Caco-2 (cell line): ENCODE results near the gene HSD11B2. TPM values are rescaled to one million over a fixed set of nuclear protein-coding genes. Genes with fewer than 3 reads are reported as not detected.

ENCODE experiments used
- BruUV-seq: library from RNA; stranded (reverse); fragments of 400-500 nt; replicated peaks from 2 replicates; lab custom pipeline; 2021; lab: Mats Ljungman, UMichigan
- CTCF ChIA-PET: fragments of 300-600 bp; sonication (Branson Sonifier 250); formaldehyde crosslinking; loops from one replicate; lab custom pipeline; 2022; ENCODE audit warnings: antibody characterized with exemption; lab: Charles Lee
- POLR2A ChIA-PET: fragments of 300-600 bp; sonication (Branson Sonifier 250); formaldehyde crosslinking; loops from one replicate; lab custom pipeline; 2022; ENCODE audit warnings: antibody characterized with exemption; lab: Charles Lee
- DNase-seq, 2 experiments: peaks; one replicate each; pipeline versions ENCODE4 v3.0.0 to v3.0.0-alpha.2; 2020 to 2022
- H3K27me3 ChIP-seq: replicated peaks from 2 replicates; pipeline ENCODE4 v1.6.0; 2011; ENCODE audit warnings: low read length; ENCODE audit not compliant: control insufficient read depth, insufficient read depth
- H3K36me3 ChIP-seq: 2 replicates; pipeline ENCODE4 v1.5.1; 2011; ENCODE audit warnings: low read length; ENCODE audit not compliant: control insufficient read depth, insufficient read depth
- H3K4me1 ChIP-seq: fragments of 250-450 bp; sonication (Bioruptor Pico); 2 replicates; pipeline ENCODE4 v1.5.1; 2020; ENCODE audit warnings: mild to moderate bottlenecking
- H3K4me3 ChIP-seq: 2 replicates; pipeline ENCODE4 v1.5.1; 2011; ENCODE audit warnings: low read depth, mild to moderate bottlenecking, control low read depth, low read length
- H3K9me3 ChIP-seq: fragments of 250-450 bp; sonication (Bioruptor Pico); 2 replicates; pipeline ENCODE4 v1.5.1; 2020; ENCODE audit warnings: mild to moderate bottlenecking, moderate library complexity
- H3K27ac Mint-ChIP-seq: one replicate; pipeline ENCODE4 v1.8.0; 2022; ENCODE audit warnings: mixed read lengths; ENCODE audit not compliant: unreplicated experiment
- H3K27me3 Mint-ChIP-seq: one replicate; pipeline ENCODE4 v1.8.0; 2022; ENCODE audit warnings: mixed read lengths; ENCODE audit not compliant: insufficient read depth, unreplicated experiment
- H3K36me3 Mint-ChIP-seq: one replicate; pipeline ENCODE4 v1.8.0; 2022; ENCODE audit warnings: mild to moderate bottlenecking, mixed read lengths; ENCODE audit not compliant: insufficient read depth, unreplicated experiment
- H3K4me1 Mint-ChIP-seq: one replicate; pipeline ENCODE4 v1.8.0; 2022; ENCODE audit warnings: low read depth, mixed read lengths; ENCODE audit not compliant: unreplicated experiment
- H3K4me3 Mint-ChIP-seq: one replicate; pipeline ENCODE4 v1.8.0; 2022; ENCODE audit warnings: mild to moderate bottlenecking, moderate library complexity, mixed read lengths; ENCODE audit not compliant: unreplicated experiment
- H3K9me3 Mint-ChIP-seq: one replicate; pipeline ENCODE4 v1.8.0; 2022; ENCODE audit warnings: mixed read lengths; ENCODE audit not compliant: unreplicated experiment
- CTCF ChIP-seq, 2 experiments: fragments of 200-600 bp in 1 of 2; IDR thresholded peaks; 1 replicate in 1 of 2; 2 replicates in 1 of 2; pipeline versions ENCODE4 v1.5.1 to v1.8.0; 2011 to 2022; ENCODE audit warnings: antibody characterized with exemption in 1 of 2, control low read depth in 1 of 2, inconsistent platforms in 1 of 2, low read depth in 1 of 2, low read length in 1 of 2, mild to moderate bottlenecking in 1 of 2, moderate library complexity in 1 of 2; ENCODE audit not compliant: insufficient read depth in 1 of 2, severe bottlenecking in 1 of 2, unreplicated experiment in 1 of 2
- intact Hi-C: fragments of 100-400 bp; cut with micrococcal nuclease; formaldehyde crosslinking; loops from one replicate; pipeline ENCODE4 v1.10.0; 2022; ENCODE audit not compliant: unreplicated experiment
- total RNA-seq: library from RNA; stranded (reverse); gene quantifications from 2 replicates; pipeline ENCODE4 v1.2.3, GENCODE V29; 2022

Gene HSD11B2
- total RNA-seq, 1 experiment from 2014 or later, result 11.3 TPM

- DNase-seq, result no peak
- no TSS peak for BruUV-seq
- Histone ChIP-seq H3K4me3 (no peak overlapping the region), H3K9me3 (no peaks in the 10 kb centered on the region), H3K4me1 (peaks cover 15% of the 10 kb centered on the region), H3K27me3 (no peaks in the 10 kb centered on the region), H3K36me3 (no peaks in the 10 kb centered on the region; the same call in 1 of the 2 replicates)
- H3K9me3 Mint-ChIP-seq, result no peaks in the 10 kb centered on the region
- intact Hi-C loops, result loop anchor here (5.0 kb wide), 1 partner anchor 52 kb away; the partner anchor contains the start of gene HSD11B2
- H3K27ac Mint-ChIP-seq, result no peak overlapping the region
- ChIA-PET POLR2A (no interaction called here), CTCF (no interaction called here)
- no peaks in the 10 kb centered on the region for H3K27me3 Mint-ChIP-seq
- TF ChIP-seq CTCF (IDR thresholded peaks at IDR 0.05; ENCODE audit: insufficient read depth in 1 of 2, low read depth in 1 of 2, low read length in 1 of 2, severe bottlenecking in 1 of 2, unreplicated experiment in 1 of 2), result no peak
- H3K4me1 Mint-ChIP-seq, result peaks cover 19% of the 10 kb centered on the region
- peaks cover 13% of the 10 kb centered on the region for H3K36me3 Mint-ChIP-seq
- H3K4me3 Mint-ChIP-seq, result no peak overlapping the region
Measured at GRCh38 chr16:67483731-67484525, 53.0 kb downstream of the HSD11B2 start.

GRCh38 chr16:67486805-67487204, 55.9 kb downstream of the HSD11B2 start:
- Histone ChIP-seq H3K36me3 (no peaks in the 10 kb centered on the region; the same call in 1 of the 2 replicates), H3K4me3 (no peak overlapping the region), H3K9me3 (no peaks in the 10 kb centered on the region), H3K27me3 (no peaks in the 10 kb centered on the region), H3K4me1 (peaks cover 19% of the 10 kb centered on the region)
- intact Hi-C loops, result no loop called here
- no peak for DNase-seq
- Mint-ChIP-seq H3K27ac (no peak overlapping the region), H3K9me3 (no peaks in the 10 kb centered on the region), H3K27me3 (no peaks in the 10 kb centered on the region), H3K4me1 (peaks cover 32% of the 10 kb centered on the region), H3K36me3 (no peaks in the 10 kb centered on the region), H3K4me3 (no peak overlapping the region)
- no TSS peak for BruUV-seq
- POLR2A ChIA-PET, result no interaction called here
- no peak for TF ChIP-seq CTCF (IDR thresholded peaks at IDR 0.05; ENCODE audit: insufficient read depth in 1 of 2, low read depth in 1 of 2, low read length in 1 of 2, severe bottlenecking in 1 of 2, unreplicated experiment in 1 of 2)
- CTCF ChIA-PET, result no interaction called here

Other genes with a start within 250 kb of the HSD11B2 start
- gene MATCAP1, start 247.2 kb upstream of the HSD11B2 start, total RNA-seq, result 22.2 and 28.6 TPM in 2 replicates
- gene EXOC3L1, start 241.0 kb upstream of the HSD11B2 start, total RNA-seq, result 0.61 and 0.72 TPM in 2 replicates
- 113 and 115 TPM in 2 replicates for gene E2F4, start 239.0 kb upstream of the HSD11B2 start, total RNA-seq
- 27.8 and 28.7 TPM in 2 replicates for gene ELMO3, start 232.0 kb upstream of the HSD11B2 start, total RNA-seq
- gene TMEM208, start 204.0 kb upstream of the HSD11B2 start, total RNA-seq, result 63.8 and 69.7 TPM in 2 replicates
- 59.1 and 69.0 TPM in 2 replicates for gene FHOD1, start 183.6 kb upstream of the HSD11B2 start, total RNA-seq
- gene SLC9A5, start 182.1 kb upstream of the HSD11B2 start, total RNA-seq, result 2.3 and 2.4 TPM in 2 replicates
- 91.0 and 96.4 TPM in 2 replicates for gene PLEKHG4, start 151.6 kb upstream of the HSD11B2 start, total RNA-seq
- gene KCTD19, start 104.4 kb upstream of the HSD11B2 start, total RNA-seq, result not detected in 2 replicates
- gene LRRC36, start 104.3 kb upstream of the HSD11B2 start, total RNA-seq, result 0.79 TPM in 1 of 2 replicates, not detected in the other
- 0.39 and 0.56 TPM in 2 replicates for gene TPPP3, start 37.6 kb upstream of the HSD11B2 start, total RNA-seq
- 1.0 and 1.3 TPM in 2 replicates for gene ZDHHC1, start 14.6 kb upstream of the HSD11B2 start, total RNA-seq
- gene ATP6V0D1, start 50.0 kb downstream of the HSD11B2 start, total RNA-seq, result 107 and 110 TPM in 2 replicates
- not detected in 2 replicates for gene AGRP, start 52.4 kb downstream of the HSD11B2 start, total RNA-seq
- 87.9 and 90.4 TPM in 2 replicates for gene RIPOR1, start 97.7 kb downstream of the HSD11B2 start, total RNA-seq
- 60.8 and 67.8 TPM in 2 replicates for gene CTCF, start 131.4 kb downstream of the HSD11B2 start, total RNA-seq
- 27.3 and 36.3 TPM in 2 replicates for gene CARMIL2, start 214.0 kb downstream of the HSD11B2 start, total RNA-seq
- 38.6 and 46.1 TPM in 2 replicates for gene ACD, start 229.1 kb downstream of the HSD11B2 start, total RNA-seq
- gene PARD6A, start 229.8 kb downstream of the HSD11B2 start, total RNA-seq, result 7.1 and 8.4 TPM in 2 replicates
- 7.3 and 8.9 TPM in 2 replicates for gene ENKD1, start 235.6 kb downstream of the HSD11B2 start, total RNA-seq
- gene C16orf86, start 235.7 kb downstream of the HSD11B2 start, total RNA-seq, result 0.34 and 0.53 TPM in 2 replicates